Measurements from ENCODE around the gene PHF12.

The PHF12 gene

DNA sequence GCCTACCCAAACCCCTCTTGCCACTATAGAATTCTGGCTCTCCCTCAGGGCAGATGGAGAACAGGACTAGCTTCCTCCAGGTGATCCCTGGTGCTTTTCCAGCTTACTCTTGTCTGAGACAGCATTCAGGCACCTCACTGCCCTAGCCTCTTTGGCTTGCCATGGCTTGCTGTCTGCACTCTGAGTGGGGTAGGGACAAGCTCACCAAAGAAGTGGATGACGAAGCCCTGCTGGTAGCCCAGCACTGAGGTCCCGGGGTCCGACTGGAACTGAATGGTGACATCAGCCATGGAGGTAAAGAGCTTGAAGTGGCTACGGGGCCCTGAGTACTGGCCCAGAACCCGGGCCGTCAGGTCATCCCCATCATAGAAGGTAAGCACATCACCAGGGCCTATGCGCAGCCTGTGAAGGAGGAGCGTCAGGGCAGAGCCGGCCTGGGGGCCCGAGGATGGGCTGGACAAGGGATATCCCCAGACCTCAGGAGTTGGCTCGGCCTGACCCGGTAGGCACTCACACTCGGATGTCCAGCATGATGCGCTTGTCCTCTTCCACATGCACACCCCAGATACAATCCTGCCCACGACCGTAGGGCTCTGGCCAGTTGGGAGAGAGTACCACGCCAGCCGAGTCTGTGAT lies 7.6 kb upstream of the PHF12 start:
- no peak for DNase-seq
- in situ Hi-C loops (cut with HindIII; ENCODE audit: low pct_ligation_motif_present, low pct_unique_long_range_greater_than_20kb, low sequenced_read_pairs), result no loop called here

DNA sequence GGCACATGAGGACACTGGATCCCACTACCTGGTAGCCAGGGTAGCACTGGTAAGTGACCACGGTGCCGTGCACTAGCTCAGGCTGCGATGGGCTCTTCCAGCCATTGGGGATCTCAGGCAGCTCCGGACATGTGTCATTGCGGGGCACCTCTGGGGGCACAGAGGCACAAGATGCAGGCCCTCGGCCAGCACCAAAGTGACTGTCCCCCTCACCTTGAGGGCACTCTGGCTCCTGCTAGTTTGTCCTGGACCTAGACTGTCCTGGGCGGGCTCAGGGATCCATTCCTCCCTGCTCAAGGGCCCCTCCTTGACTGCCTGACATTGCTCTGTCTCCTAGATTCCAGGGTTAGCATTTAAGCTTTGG lies 6.7 kb upstream of the PHF12 start:
- DNase-seq, result no peak
- in situ Hi-C loops (cut with HindIII; ENCODE audit: low pct_ligation_motif_present, low pct_unique_long_range_greater_than_20kb, low sequenced_read_pairs), result no loop called here

DNA sequence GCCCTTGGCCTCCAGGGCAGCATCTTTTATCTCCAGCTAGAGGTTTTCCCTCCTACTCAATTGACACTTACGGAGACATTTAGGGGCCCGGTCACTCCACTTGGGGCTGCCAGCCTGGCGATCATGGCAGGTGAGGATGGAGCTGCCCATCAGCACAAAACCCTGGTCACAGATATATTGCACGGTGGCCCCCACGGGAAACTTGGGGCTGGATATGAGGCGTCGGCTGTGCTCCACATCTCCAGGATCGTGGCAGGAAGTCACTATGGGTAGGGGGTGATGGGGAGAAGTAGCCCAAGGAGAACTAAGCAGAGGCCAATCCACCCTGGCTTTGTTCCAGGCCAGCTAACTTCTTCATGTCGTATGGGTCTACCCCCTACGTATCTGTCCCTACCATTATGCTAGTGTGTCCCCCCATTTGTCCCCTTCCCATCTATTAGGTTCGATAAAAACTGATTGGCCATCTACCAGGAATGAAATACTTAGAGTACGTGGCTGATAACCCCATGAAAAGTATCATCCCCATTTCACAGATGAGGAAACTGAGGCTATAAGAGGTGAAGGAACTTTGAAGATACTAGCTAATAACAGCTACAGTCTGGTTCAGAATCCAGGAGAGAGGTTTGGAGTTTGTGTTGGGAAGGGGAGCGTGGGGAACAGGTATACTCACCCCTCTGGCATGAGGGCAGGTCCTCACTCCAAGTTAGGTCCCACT lies 6.1 kb upstream of the PHF12 start:
- in situ Hi-C loops (cut with HindIII; ENCODE audit: low pct_ligation_motif_present, low pct_unique_long_range_greater_than_20kb, low sequenced_read_pairs), result no loop called here
- DNase-seq, result no peak

DNA sequence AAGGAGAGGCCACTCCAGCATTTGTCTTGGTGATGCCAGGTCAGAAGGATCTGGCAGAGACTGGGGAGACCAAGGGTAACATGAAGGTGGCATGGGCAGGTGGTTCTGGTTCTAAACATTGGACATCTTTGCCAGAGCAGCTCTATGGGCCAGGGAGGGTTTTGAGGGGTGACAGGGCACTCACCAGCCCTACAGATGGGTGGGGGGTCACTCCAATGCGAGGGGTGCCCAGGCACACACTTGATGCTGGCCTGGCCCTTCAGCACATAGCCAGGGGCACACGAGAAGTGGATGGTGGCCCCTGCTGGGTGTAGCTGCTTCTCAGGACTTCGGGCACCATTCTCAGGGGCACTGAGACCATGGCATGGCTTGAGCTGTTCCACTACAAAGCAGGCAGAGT lies 5.5 kb upstream of the PHF12 start:
- in situ Hi-C loops (cut with HindIII; ENCODE audit: low pct_ligation_motif_present, low pct_unique_long_range_greater_than_20kb, low sequenced_read_pairs), result no loop called here
- no peak for DNase-seq

GRCh38 chr17:28956112-28956511 lies 4.8 kb upstream of the PHF12 start:
- in situ Hi-C loops (cut with HindIII; ENCODE audit: low pct_ligation_motif_present, low pct_unique_long_range_greater_than_20kb, low sequenced_read_pairs), result no loop called here
- no peak for DNase-seq

- DNase-seq, result no peak
- in situ Hi-C loops (cut with HindIII; ENCODE audit: low pct_ligation_motif_present, low pct_unique_long_range_greater_than_20kb, low sequenced_read_pairs), result no loop called here
These were observed 4.1 kb upstream of the PHF12 start for GRCh38 chr17:28955408-28955807.

DNA sequence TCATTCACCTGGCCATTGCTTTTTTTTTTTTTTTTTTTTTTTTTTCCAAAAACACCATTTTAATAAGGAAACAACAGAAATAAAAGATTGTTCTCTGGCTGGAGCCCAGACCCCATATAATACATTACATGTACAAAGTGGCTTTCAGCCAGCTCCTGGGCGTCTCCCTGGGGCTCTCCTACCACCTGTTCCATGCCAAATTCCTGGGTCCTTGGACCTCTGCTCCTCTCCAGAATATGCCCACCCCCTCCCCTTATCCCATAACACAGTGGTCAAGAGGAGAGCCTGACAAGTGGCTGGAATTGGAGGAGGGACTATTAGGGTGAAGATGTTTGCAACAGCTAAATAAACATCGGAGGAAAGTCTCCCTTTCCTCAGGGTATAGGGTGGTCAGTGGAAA lies 3.6 kb upstream of the PHF12 start:
- DNase-seq, result no peak
- in situ Hi-C loops (cut with HindIII; ENCODE audit: low pct_ligation_motif_present, low pct_unique_long_range_greater_than_20kb, low sequenced_read_pairs), result no loop called here

DNA sequence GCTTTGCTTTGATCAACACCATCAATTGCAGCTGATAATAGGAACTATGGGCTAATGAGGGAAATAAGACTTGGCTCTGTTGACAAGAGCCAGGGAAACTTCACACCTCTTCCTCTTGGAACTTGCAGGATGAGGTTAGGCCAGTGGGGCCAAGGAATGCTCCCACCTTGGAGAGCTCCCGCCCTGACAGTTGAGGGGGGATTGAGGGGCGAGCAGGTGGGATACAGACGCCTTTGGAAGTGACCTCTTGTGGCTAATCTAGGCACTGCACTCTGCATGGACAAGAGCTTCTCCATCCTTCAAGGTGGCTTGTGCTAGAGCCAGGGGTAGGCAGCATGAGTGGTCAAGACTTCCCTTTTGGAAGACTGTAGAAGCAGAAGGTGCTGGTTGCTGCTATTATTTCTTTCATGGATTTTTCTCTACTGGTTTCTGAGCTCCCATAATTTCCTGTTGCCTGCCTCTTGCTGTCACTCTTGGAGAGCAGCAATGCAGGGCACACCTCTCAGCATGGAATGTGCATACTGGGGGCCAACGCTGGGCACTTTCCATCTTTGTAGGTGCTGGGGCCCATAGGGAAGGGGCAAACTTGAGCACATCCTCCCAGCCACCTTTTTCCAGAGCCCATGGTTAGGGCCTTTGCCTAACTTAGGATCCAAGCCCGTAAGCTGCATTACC lies 2.3 kb upstream of the PHF12 start:
- peak; percentile 60 for DNase-seq
- in situ Hi-C loops (cut with HindIII; ENCODE audit: low pct_ligation_motif_present, low pct_unique_long_range_greater_than_20kb, low sequenced_read_pairs), result no loop called here

DNA sequence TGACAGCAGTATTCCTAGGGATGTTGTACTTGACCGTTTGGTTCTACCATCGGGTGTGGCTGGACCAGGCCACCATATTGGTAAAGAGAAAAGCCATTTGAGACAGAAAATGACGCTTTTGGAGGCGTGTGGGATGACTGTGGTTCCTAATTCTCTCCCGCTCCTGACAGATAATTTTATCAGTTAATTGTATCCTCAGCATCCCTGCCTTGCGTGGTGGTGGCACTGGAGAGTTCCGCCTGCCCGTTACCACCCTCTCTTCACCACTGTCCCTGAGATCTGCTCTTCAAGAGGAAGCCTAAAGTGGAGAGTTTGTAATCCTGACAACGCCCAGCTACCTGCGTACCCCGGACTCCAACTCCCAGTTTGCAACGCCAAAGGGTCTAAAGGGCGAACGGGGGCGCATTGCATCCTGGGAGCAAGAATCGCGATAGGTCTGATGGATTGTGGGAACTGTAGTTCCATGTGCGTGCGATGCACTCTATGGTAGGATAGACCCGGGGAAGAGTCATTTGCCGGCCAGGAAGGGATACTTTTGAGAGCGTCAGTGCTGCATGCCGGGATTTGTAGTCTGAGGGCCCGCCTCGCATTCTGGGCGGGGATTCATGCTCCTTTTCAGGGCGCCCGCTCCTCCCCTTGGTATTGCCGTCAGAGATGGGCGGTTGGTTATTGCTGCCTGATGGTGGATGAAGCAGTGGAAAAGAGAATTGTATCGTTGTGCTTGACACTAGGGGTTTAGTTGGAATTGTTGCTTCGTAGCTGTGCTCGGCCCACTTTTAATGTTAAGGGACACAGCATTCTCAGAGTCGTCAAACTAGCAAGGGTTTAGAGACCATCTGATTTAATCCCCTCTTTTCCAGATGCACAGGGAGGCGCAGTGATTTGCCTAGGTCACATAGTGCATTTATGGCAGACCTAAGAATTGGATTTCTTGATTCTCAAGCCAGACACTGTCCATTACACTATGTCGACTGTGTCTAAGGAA lies 965 bp upstream of the PHF12 start:
- DNase-seq, result peak; percentile 99
- in situ Hi-C loops (cut with HindIII; ENCODE audit: low pct_ligation_motif_present, low pct_unique_long_range_greater_than_20kb, low sequenced_read_pairs), result no loop called here

DNA sequence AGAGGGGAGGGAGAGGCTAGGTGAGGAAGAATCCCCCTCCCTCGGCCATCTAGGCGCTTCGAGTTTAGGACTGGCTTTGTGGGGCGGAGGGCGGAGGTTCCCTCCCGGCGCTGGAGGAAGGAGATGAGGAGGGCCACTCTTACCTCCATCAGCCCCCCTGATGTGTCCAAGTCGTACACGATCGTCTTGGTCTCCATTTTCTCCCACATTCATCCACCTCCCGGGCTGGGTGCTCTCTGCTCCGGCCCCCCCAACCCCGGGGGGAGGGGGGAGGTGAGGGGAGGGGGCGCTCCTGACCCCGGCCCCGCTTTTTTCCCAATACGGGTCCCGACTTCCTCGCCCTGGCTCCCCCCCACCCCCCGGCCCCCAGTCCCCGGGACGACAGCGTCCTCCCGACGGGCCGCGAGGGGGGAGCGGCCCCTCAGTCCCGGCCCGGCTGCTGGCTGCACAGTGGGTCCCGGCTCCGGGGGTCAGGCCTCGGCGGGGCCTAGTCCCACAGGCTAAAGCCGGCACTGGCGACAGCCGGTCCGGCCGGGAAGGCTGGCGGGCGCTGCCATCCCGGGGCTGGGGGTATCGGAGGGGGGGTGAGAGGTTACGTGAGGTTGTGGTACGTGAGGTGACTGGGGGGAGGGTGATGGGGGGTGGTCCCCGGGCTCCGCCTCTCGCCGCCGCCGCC lies 428 bp downstream of the PHF12 start:
- DNase-seq, result no peak
- in situ Hi-C loops (cut with HindIII; ENCODE audit: low pct_ligation_motif_present, low pct_unique_long_range_greater_than_20kb, low sequenced_read_pairs), result no loop called here

DNA sequence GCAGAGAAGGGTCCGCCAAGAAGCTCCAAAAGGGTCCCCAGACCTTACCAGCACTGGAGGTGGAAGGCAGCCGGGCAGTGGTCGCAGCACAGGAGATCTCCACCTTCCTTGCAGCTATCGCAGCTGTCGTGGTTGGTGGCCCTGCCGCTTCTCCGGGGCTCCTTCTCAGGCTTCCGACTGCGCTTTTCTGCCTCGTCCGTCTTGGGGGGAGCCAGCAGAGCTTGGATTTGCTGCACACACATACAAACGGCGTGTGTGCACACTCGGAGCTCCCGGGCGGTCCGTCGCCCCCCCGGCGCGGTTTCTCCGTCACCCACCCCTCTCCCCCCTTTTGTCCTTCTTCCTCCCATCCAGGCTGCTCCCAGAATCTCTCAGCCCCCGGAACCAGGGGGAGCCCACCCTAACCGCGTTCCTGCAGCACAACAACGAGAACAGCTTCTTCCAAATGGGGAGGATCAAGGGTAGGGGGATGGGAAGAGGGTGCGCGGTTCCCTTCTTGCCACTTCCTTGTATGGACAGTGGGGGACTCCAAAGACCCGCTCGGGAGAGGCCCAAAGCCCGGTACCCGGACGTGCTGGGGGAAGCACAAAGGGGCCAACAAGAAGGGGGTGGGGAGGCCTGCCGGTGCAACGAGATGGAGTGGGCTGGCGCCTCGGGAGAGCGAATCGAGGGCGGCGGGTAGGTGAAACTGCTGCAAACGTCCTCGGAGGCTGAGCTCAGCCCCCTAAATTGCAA lies 1.1 kb downstream of the PHF12 start:
- peak; percentile 48 for DNase-seq
- in situ Hi-C loops (cut with HindIII; ENCODE audit: low pct_ligation_motif_present, low pct_unique_long_range_greater_than_20kb, low sequenced_read_pairs), result no loop called here

- DNase-seq, result peak; percentile 57
- in situ Hi-C loops (cut with HindIII; ENCODE audit: low pct_ligation_motif_present, low pct_unique_long_range_greater_than_20kb, low sequenced_read_pairs), result no loop called here
These were observed 1.9 kb downstream of the PHF12 start for GRCh38 chr17:28949185-28950016.

- no peak for DNase-seq
- in situ Hi-C loops (cut with HindIII; ENCODE audit: low pct_ligation_motif_present, low pct_unique_long_range_greater_than_20kb, low sequenced_read_pairs), result no loop called here
These were observed 2.5 kb downstream of the PHF12 start for GRCh38 chr17:28948873-28949184.

DNA sequence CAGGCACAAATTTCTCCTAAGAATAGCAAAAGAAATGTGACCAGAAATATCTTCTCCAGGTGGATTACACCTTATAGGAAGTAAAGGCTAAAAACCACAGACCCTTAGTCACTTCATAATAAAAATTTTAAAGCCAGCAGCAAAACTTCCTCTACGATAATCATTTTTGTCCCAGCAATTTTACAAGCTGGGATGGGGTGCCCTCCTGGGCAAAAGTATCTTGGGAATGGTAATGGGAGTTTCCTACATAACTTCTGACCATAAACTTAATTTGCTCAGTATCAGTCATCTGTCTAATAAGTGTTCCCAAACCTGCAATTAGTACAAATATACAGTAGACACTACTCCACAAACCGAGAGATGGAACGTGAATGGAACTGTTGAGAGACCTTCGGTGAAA lies 3.0 kb downstream of the PHF12 start:
- in situ Hi-C loops (cut with HindIII; ENCODE audit: low pct_ligation_motif_present, low pct_unique_long_range_greater_than_20kb, low sequenced_read_pairs), result no loop called here
- no peak for DNase-seq

- no peak for DNase-seq
- in situ Hi-C loops (cut with HindIII; ENCODE audit: low pct_ligation_motif_present, low pct_unique_long_range_greater_than_20kb, low sequenced_read_pairs), result no loop called here
These were observed 3.7 kb downstream of the PHF12 start for GRCh38 chr17:28947639-28948038.

- in situ Hi-C loops (cut with HindIII; ENCODE audit: low pct_ligation_motif_present, low pct_unique_long_range_greater_than_20kb, low sequenced_read_pairs), result no loop called here
- no peak for DNase-seq
These were observed 5.1 kb downstream of the PHF12 start for GRCh38 chr17:28946239-28946638.
